Loucy (cell line): ENCODE measurements around the gene NRP1.
"Not testable (repeated sequence)": the region's sequence is repeated elsewhere in the genome, so short reads cannot be mapped to it uniquely, and the experiment has no call there.

Source experiments
- H2AFZ ChIP-seq: fragments of 200-600 bp; sonication (generic); 2 replicates; pipeline ENCODE4 v1.6.0; 2016; ENCODE audit warnings: antibody characterized with exemption, mild to moderate bottlenecking, low read length, moderate library complexity
- H3F3A ChIP-seq: fragments of 200-600 bp; 2 replicates; pipeline ENCODE4 v1.6.0; 2016; ENCODE audit warnings: antibody characterized with exemption, low read depth, mild to moderate bottlenecking
- H3K27me3 ChIP-seq: fragments of 200-600 bp; sonication (generic); 2 replicates; pipeline ENCODE4 v1.6.1; 2014; ENCODE audit warnings: low read length, mild to moderate bottlenecking; ENCODE audit not compliant: insufficient read depth, poor library complexity, severe bottlenecking
- H3K36me3 ChIP-seq: fragments of 200-600 bp; sonication (generic); 2 replicates; pipeline ENCODE4 v1.6.1; 2016; ENCODE audit warnings: low read length; ENCODE audit not compliant: insufficient read depth
- H3K4me1 ChIP-seq: fragments of 200-600 bp; sonication (generic); 2 replicates; pipeline ENCODE4 v1.5.1; 2014; ENCODE audit warnings: low read length, mild to moderate bottlenecking; ENCODE audit not compliant: insufficient read depth, poor library complexity, severe bottlenecking
- H3K4me2 ChIP-seq: fragments of 200-600 bp; sonication (generic); 2 replicates; pipeline ENCODE4 v1.6.0; 2014; ENCODE audit warnings: antibody characterized with exemption, low read length, low read depth, mild to moderate bottlenecking; ENCODE audit not compliant: poor library complexity, severe bottlenecking
- H3K4me3 ChIP-seq: fragments of 200-600 bp; sonication (generic); 2 replicates; pipeline ENCODE4 v1.5.1; 2014; ENCODE audit warnings: low read length, mild to moderate bottlenecking, mixed read lengths; ENCODE audit not compliant: poor library complexity, severe bottlenecking
- H3K79me2 ChIP-seq: fragments of 200-600 bp; sonication (generic); 2 replicates; pipeline ENCODE4 v1.6.1; 2014; ENCODE audit warnings: low read length; ENCODE audit not compliant: insufficient read depth
- H3K9ac ChIP-seq: fragments of 200-600 bp; sonication (generic); 2 replicates; pipeline ENCODE4 v1.6.0; 2014; ENCODE audit warnings: mild to moderate bottlenecking, low read depth, low read length, moderate library complexity; ENCODE audit not compliant: poor library complexity, severe bottlenecking
- H3K9me2 ChIP-seq: fragments of 200-600 bp; sonication (generic); replicated peaks from 2 replicates; pipeline ENCODE4 v1.6.1; 2016; ENCODE audit warnings: low read depth, low read length, mixed read lengths
- H3K9me3 ChIP-seq: fragments of 200-600 bp; sonication (generic); 2 replicates; pipeline ENCODE4 v1.6.1; 2014; ENCODE audit warnings: mild to moderate bottlenecking, antibody characterized with exemption, low read length, low read depth; ENCODE audit not compliant: insufficient read depth
- H4K20me1 ChIP-seq: fragments of 200-600 bp; sonication (generic); 2 replicates; pipeline ENCODE4 v1.6.0; 2014; ENCODE audit warnings: antibody characterized with exemption, low read length, mild to moderate bottlenecking; ENCODE audit not compliant: insufficient read depth, poor library complexity, severe bottlenecking
- CTCF ChIP-seq: fragments of 200-600 bp; sonication (generic); conservative IDR thresholded peaks from 2 replicates; pipeline ENCODE4 v1.5.1; 2014; ENCODE audit warnings: mild to moderate bottlenecking, antibody characterized with exemption, low read length
- EZH2phosphoT487 ChIP-seq: fragments of 200-600 bp; IDR thresholded peaks from 2 replicates; pipeline ENCODE4 v1.6.1; 2018; ENCODE audit warnings: antibody characterized with exemption, mild to moderate bottlenecking, moderate library complexity, borderline replicate concordance

Gene NRP1

GRCh38 chr10:33141251-33141650 is 193.2 kb downstream of the NRP1 start:
- Histone ChIP-seq H3K27me3 (no peaks in the 10 kb centered on the region), H3K79me2 (no peaks in the 10 kb centered on the region), H3K4me1 (peaks cover 46% of the 10 kb centered on the region), H3K9ac (no peak overlapping the region), H3K36me3 (no peaks in the 10 kb centered on the region), H3K4me3 (no peak overlapping the region), H3K9me3 (no peaks in the 10 kb centered on the region), H2AFZ (no peak overlapping the region), H3K9me2 (no peaks in the 10 kb centered on the region), H4K20me1 (no peaks in the 10 kb centered on the region), H3K4me2 (no peak overlapping the region), H3F3A (no peaks in the 10 kb centered on the region)
- no peak for TF ChIP-seq CTCF
- no peak for TF ChIP-seq EZH2phosphoT487

DNA sequence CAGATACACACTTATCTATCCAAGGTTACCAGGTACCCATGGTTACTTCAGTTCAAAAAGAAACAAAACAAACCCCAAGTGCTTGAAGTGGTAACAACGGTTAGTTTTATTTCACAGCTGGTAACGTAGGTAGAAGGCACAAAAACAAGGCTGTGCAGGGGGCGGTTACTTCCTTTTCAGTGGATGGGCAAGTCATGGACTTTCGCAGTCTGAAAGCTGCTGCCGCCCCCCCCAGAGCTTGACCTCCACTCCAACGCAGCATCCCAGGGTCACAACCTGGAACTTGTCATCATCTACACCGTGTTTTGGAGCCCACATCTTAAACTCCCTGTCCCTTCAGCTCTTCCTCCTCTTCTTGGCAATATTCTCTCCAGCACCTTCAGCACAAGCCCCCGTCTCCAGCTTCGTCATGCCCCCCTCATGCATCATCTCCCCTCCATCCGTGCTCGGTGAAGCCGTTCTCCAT is 195.3 kb downstream of the NRP1 start:
- Histone ChIP-seq H3K9me3 (no peaks in the 10 kb centered on the region), H3K9me2 (no peaks in the 10 kb centered on the region), H2AFZ (peak overlapping the region; percentile 53), H3K36me3 (no peaks in the 10 kb centered on the region), H3F3A (no peaks in the 10 kb centered on the region), H3K4me3 (peak overlapping the region; percentile 13), H3K27me3 (no peaks in the 10 kb centered on the region), H3K4me2 (peak overlapping the region; percentile 44), H3K4me1 (peaks cover 54% of the 10 kb centered on the region), H3K79me2 (no peaks in the 10 kb centered on the region), H4K20me1 (no peaks in the 10 kb centered on the region), H3K9ac (peak overlapping the region; percentile 39)
- TF ChIP-seq CTCF (no peak), EZH2phosphoT487 (no peak)

DNA sequence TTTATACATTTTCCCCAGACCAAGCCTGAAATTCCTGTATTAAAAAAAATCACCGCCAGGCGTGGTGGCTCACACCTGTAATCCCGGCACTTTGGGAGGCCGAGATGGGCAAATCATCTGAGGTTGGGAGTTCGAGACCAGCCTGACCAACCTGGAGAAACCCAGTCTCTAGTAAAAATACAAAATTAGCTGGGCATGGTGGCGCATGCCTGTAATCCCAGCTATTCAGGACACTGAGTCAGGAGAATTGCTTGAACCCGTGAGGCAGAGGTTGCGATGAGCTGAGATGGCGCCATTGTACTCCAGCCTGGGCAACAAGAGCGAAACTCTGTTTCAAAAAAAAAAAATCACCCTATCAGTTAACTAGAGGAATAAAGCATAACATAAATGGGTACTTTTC is 195.8 kb downstream of the NRP1 start:
- H3K9me3 ChIP-seq, H3K9ac ChIP-seq, H3K9me2 ChIP-seq, H3F3A ChIP-seq, H3K79me2 ChIP-seq, H2AFZ ChIP-seq, H4K20me1 ChIP-seq, H3K36me3 ChIP-seq, H3K27me3 ChIP-seq: not testable (repeated sequence)
- peak overlapping the region; percentile 13 for H3K4me3 ChIP-seq
- H3K4me1 ChIP-seq, result peaks cover 59% of the 10 kb centered on the region
- peak overlapping the region; percentile 44 for H3K4me2 ChIP-seq

DNA sequence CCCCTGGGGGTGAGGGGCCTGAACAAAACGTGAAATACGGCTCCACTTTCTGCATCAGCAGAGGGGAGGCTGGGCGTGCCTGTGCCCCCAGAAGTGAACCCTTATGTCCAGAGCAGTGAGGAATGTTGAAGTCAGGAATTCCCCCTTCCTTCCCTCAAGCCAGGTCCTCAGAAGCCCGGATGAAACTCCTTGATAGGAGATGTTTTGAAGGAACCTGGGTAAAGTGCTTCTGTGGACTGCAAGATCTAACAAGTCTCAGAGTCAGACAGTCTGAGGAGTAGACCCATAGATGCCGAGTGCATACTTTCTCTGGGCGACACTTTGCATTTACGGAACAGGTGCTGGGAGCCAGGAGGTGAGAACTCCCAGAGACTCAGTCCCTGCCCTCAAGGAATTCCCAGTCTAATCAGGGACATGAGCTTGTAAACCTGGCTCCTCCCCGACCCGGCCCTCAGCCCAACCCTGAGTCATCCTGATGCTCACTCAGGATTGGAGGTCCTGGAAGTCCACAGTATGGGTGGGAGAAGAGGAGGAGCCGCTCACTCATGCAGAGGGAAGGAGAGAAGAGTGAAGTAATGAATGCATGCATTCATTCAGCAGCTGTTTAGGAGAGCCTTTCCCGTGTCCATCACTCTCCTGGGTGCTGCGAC is 197.0 kb downstream of the NRP1 start:
- Histone ChIP-seq H3K9me3 (no peaks in the 10 kb centered on the region), H3F3A (no peaks in the 10 kb centered on the region), H3K79me2 (no peaks in the 10 kb centered on the region), H3K9me2 (no peaks in the 10 kb centered on the region), H2AFZ (no peak overlapping the region), H3K36me3 (no peaks in the 10 kb centered on the region), H3K4me1 (peaks cover 56% of the 10 kb centered on the region), H3K27me3 (no peaks in the 10 kb centered on the region), H3K4me3 (no peak overlapping the region), H4K20me1 (no peaks in the 10 kb centered on the region), H3K4me2 (no peak overlapping the region), H3K9ac (no peak overlapping the region)
- TF ChIP-seq CTCF, result no peak
- TF ChIP-seq EZH2phosphoT487, result no peak
